Activated CD8-positive, alpha-beta memory T cell treated with anti-CD3 and anti-CD28 coated beads, Interleukin-2, amount 50 U/mL, for 48 hours (primary cell): ENCODE measurements around the gene GATA1.
"Not testable (repeated sequence)": the region's sequence is repeated elsewhere in the genome, so short reads cannot be mapped to it uniquely, and the experiment has no call there.

Source experiments
- DNase-seq: peaks from one replicate; pipeline ENCODE4 v3.0.0-alpha.2; 2020

GATA1 gene

GRCh38 chrX:48816014-48816810 lies 29.8 kb downstream of the GATA1 start:
- no peak for DNase-seq

- no peak for DNase-seq
Measured at GRCh38 chrX:48818098-48818497, 31.7 kb downstream of the GATA1 start.

GRCh38 chrX:48818866-48819265 lies 32.5 kb downstream of the GATA1 start:
- DNase-seq: no peak

- not testable (repeated sequence) for DNase-seq
Measured at GRCh38 chrX:48819394-48819793, 33.0 kb downstream of the GATA1 start.

- no peak for DNase-seq
Measured at GRCh38 chrX:48823053-48823452, 36.7 kb downstream of the GATA1 start.

- no peak for DNase-seq
Measured at GRCh38 chrX:48824066-48824465, 37.7 kb downstream of the GATA1 start.

GRCh38 chrX:48826135-48826875 lies 39.9 kb downstream of the GATA1 start, which contains the start of gene ERAS:
Gene ERAS (plus strand): TSS chrX:48826513. CDS start chrX:48829124, 2,611 bp downstream.
- no peak for DNase-seq

GRCh38 chrX:48826876-48827653 lies 40.7 kb downstream of the GATA1 start:
- DNase-seq: no peak

- no peak for DNase-seq
Measured at GRCh38 chrX:48827654-48827968, 41.2 kb downstream of the GATA1 start.

- DNase-seq: no peak
Measured at GRCh38 chrX:48829016-48829735, 42.8 kb downstream of the GATA1 start.

GRCh38 chrX:48831136-48831908 lies 44.9 kb downstream of the GATA1 start:
- no peak for DNase-seq

- DNase-seq: no peak
Measured at GRCh38 chrX:48831909-48832291, 45.5 kb downstream of the GATA1 start.

GRCh38 chrX:48833542-48834138 lies 47.2 kb downstream of the GATA1 start:
- DNase-seq: no peak

- DNase-seq: no peak
Measured at GRCh38 chrX:48834383-48834709, 48.0 kb downstream of the GATA1 start.

GRCh38 chrX:48835524-48836329 lies 49.3 kb downstream of the GATA1 start, which contains the start of gene PCSK1N:
Gene PCSK1N (minus strand): TSS chrX:48835610. CDS start chrX:48835532, 78 bp downstream.
- DNase-seq: no peak

- no peak for DNase-seq
Measured at GRCh38 chrX:48839686-48840085, 53.3 kb downstream of the GATA1 start.
